T-helper 22 cell (primary cell): ENCODE measurements around the gene ASB1.

Source experiments
- DNase-seq: peaks from one replicate; pipeline ENCODE4 v3.0.0-alpha.2; 2020; ENCODE audit warnings: low read depth

ASB1 gene

GRCh38 chr2:238467062-238467461, 40.3 kb downstream of the ASB1 start:
- DNase-seq, result no peak

GRCh38 chr2:238467792-238468191, 41.1 kb downstream of the ASB1 start:
- no peak for DNase-seq

GRCh38 chr2:238469155-238469554, 42.4 kb downstream of the ASB1 start:
- DNase-seq, result no peak

- DNase-seq, result no peak
These were observed 46.3 kb downstream of the ASB1 start for GRCh38 chr2:238473014-238473413.

- DNase-seq, result no peak
These were observed 46.8 kb downstream of the ASB1 start for GRCh38 chr2:238473523-238473922.

GRCh38 chr2:238475034-238475433, 48.3 kb downstream of the ASB1 start:
- DNase-seq, result no peak

GRCh38 chr2:238475566-238475965, 48.8 kb downstream of the ASB1 start:
- no peak for DNase-seq

- DNase-seq, result no peak
These were observed 49.5 kb downstream of the ASB1 start for GRCh38 chr2:238476258-238476657.

- no peak for DNase-seq
These were observed 51.5 kb downstream of the ASB1 start for GRCh38 chr2:238478216-238478615.

- no peak for DNase-seq
These were observed 53.1 kb downstream of the ASB1 start for GRCh38 chr2:238479847-238480246.

GRCh38 chr2:238483021-238483420, 56.3 kb downstream of the ASB1 start:
- DNase-seq, result no peak

GRCh38 chr2:238483656-238484055, 56.9 kb downstream of the ASB1 start:
- DNase-seq, result no peak

- no peak for DNase-seq
These were observed 58.1 kb downstream of the ASB1 start for GRCh38 chr2:238484522-238485452.

GRCh38 chr2:238486123-238486848, 59.6 kb downstream of the ASB1 start:
- no peak for DNase-seq

GRCh38 chr2:238487134-238487533, 60.4 kb downstream of the ASB1 start:
- DNase-seq, result no peak

GRCh38 chr2:238487652-238488346, 61.1 kb downstream of the ASB1 start:
- DNase-seq, result no peak

- DNase-seq, result no peak
These were observed 61.7 kb downstream of the ASB1 start for GRCh38 chr2:238488347-238488826.

- no peak for DNase-seq
These were observed 62.7 kb downstream of the ASB1 start for GRCh38 chr2:238489431-238489830.

GRCh38 chr2:238489896-238490295, 63.2 kb downstream of the ASB1 start:
- no peak for DNase-seq

- no peak for DNase-seq
These were observed 66.1 kb downstream of the ASB1 start for GRCh38 chr2:238492840-238493239.

GRCh38 chr2:238493411-238493810, 66.7 kb downstream of the ASB1 start:
- no peak for DNase-seq

GRCh38 chr2:238493880-238494572, 67.3 kb downstream of the ASB1 start:
- no peak for DNase-seq
